ENCODE measurements around the gene RPS4Y1.

The RPS4Y1 gene

GRCh38 chrY:2857068-2857467 lies 15.7 kb downstream of the RPS4Y1 start:
- DNase-seq (ENCODE audit: extremely low spot score), result no peak
- TF ChIP-seq CTCF (IDR thresholded peaks at IDR 0.05; ENCODE audit: control extremely low read depth, extremely low read depth, low read depth, missing control alignments), result no peak
- CTCF ChIA-PET, result no interaction called here

GRCh38 chrY:2857686-2858085 lies 16.3 kb downstream of the RPS4Y1 start:
- POLR2A ChIA-PET, result no interaction called here
- no peak for DNase-seq (ENCODE audit: extremely low spot score)
- CTCF ChIA-PET, result interaction anchor here (0.9 kb wide), 1 partner anchor 8 kb away, joined by 4 read pairs; no protein-coding TSS in a partner anchor
- TF ChIP-seq CTCF (IDR thresholded peaks at IDR 0.05; ENCODE audit: control extremely low read depth, extremely low read depth, low read depth, missing control alignments), result no peak

More at GRCh38 chrY:2857068-2857467, 15.7 kb downstream of the RPS4Y1 start:
- POLR2A ChIA-PET, result no interaction called here

- DNase-seq (ENCODE audit: extremely low spot score), result no peak
- ChIA-PET CTCF (interaction anchor here (1.1 to 1.2 kb wide), 2 partner anchors 16 to 24 kb away, joined by 3 read pairs; no protein-coding TSS in a partner anchor), POLR2A (no interaction called here)
- TF ChIP-seq CTCF (IDR thresholded peaks at IDR 0.05; ENCODE audit: control extremely low read depth, extremely low read depth, low read depth, missing control alignments), result no peak
These were observed 18.4 kb downstream of the RPS4Y1 start for GRCh38 chrY:2859782-2860181.

GRCh38 chrY:2860511-2860910 lies 19.1 kb downstream of the RPS4Y1 start:
- no peak for TF ChIP-seq CTCF (IDR thresholded peaks at IDR 0.05; ENCODE audit: control extremely low read depth, extremely low read depth, low read depth, missing control alignments)
- no peak for DNase-seq (ENCODE audit: extremely low spot score)
- ChIA-PET POLR2A (no interaction called here), CTCF (interaction anchor here (1.2 kb wide), 1 partner anchor 23 kb away, joined by 3 read pairs; no protein-coding TSS in a partner anchor)

- no peak for DNase-seq (ENCODE audit: extremely low spot score)
- TF ChIP-seq CTCF (IDR thresholded peaks at IDR 0.05; ENCODE audit: control extremely low read depth, extremely low read depth, low read depth, missing control alignments), result no peak
- CTCF ChIA-PET, result no interaction called here
- POLR2A ChIA-PET, result interaction anchor here (0.6 kb wide), 1 partner anchor 123 kb away, joined by 3 read pairs; no protein-coding TSS in a partner anchor
These were observed 25.2 kb downstream of the RPS4Y1 start for GRCh38 chrY:2866581-2866980.

GRCh38 chrY:2867469-2867868 lies 26.1 kb downstream of the RPS4Y1 start:
- DNase-seq (ENCODE audit: extremely low spot score), result no peak
- TF ChIP-seq CTCF (IDR thresholded peaks at IDR 0.05; ENCODE audit: control extremely low read depth, extremely low read depth, low read depth, missing control alignments), result no peak
- ChIA-PET POLR2A (no interaction called here), CTCF (no interaction called here)
